ENCODE measurements around the gene PRXL2B. TPM values are rescaled to one million over a fixed set of nuclear protein-coding genes. Genes with fewer than 3 reads are reported as not detected.

The PRXL2B gene
- total RNA-seq, result 10.0 and 12.8 TPM in 2 replicates

GRCh38 chr1:2586154-2587070, at the start of gene PRXL2B:
Gene PRXL2B, plus strand, starts transcription at chr1:2586777. Its CDS starts 109 bp downstream, at chr1:2586886.

GRCh38 chr1:2556277-2556677, 30.3 kb upstream of the PRXL2B start, which contains the start of gene TNFRSF14:
Gene TNFRSF14, plus strand, starts transcription at chr1:2556371. Its CDS starts 294 bp downstream, at chr1:2556665.

GRCh38 chr1:2632561-2633361, 46.2 kb downstream of the PRXL2B start, which contains the start of gene MMEL1:
Gene MMEL1, minus strand, starts transcription at chr1:2633016. Its CDS starts 3,532 bp downstream, at chr1:2629484.

Other genes starting within 250 kb of the PRXL2B start
- gene MORN1, start 195.2 kb upstream of the PRXL2B start, total RNA-seq, result 4.9 and 7.2 TPM in 2 replicates
- gene RER1, start 194.9 kb upstream of the PRXL2B start, total RNA-seq, result 59.8 and 66.5 TPM in 2 replicates
- gene PEX10, start 174.2 kb upstream of the PRXL2B start, total RNA-seq, result 36.4 and 44.1 TPM in 2 replicates
- 91.0 and 107 TPM in 2 replicates for gene PLCH2, start 110.5 kb upstream of the PRXL2B start, total RNA-seq
- 29.6 and 41.1 TPM in 2 replicates for gene PANK4, start 60.2 kb upstream of the PRXL2B start, total RNA-seq
- 2.2 and 5.1 TPM in 2 replicates for gene HES5, start 56.5 kb upstream of the PRXL2B start, total RNA-seq
- gene TNFRSF14, start 30.4 kb upstream of the PRXL2B start, total RNA-seq, result 16.0 and 22.7 TPM in 2 replicates
- 0.96 TPM in 1 of 2 replicates, not detected in the other for gene MMEL1, start 46.2 kb downstream of the PRXL2B start, total RNA-seq
- under 0.01 TPM in 2 replicates for gene TTC34, start 214.9 kb downstream of the PRXL2B start, total RNA-seq